Neural cell (in vitro differentiated cells): ENCODE results near the gene ZNF407. TPM values are rescaled to one million over a fixed set of nuclear protein-coding genes. Genes with fewer than 3 reads are reported as not detected.

Experiments
- H2AFZ ChIP-seq: fragments of 200-600, 300-800 bp; sonication (generic), shearing (Covaris generic); 2 replicates; pipeline ENCODE4 v1.6.0; 2014; ENCODE audit warnings: low read depth, mild to moderate bottlenecking, antibody characterized with exemption, low read length, moderate library complexity
- H3F3A ChIP-seq: fragments of 200-600 bp; shearing (Covaris generic); 2 replicates; pipeline ENCODE4 v1.6.1; 2016; ENCODE audit warnings: mild to moderate bottlenecking, moderate library complexity, mixed read lengths, antibody characterized with exemption, low read length; ENCODE audit not compliant: insufficient read depth, poor library complexity, severe bottlenecking
- H3K27ac ChIP-seq: fragments of 200-600, 300-800 bp; sonication (generic), shearing (Covaris generic); 2 replicates; pipeline ENCODE4 v1.5.1; 2014; ENCODE audit warnings: mild to moderate bottlenecking, low read length, moderate library complexity
- H3K27me3 ChIP-seq: fragments of 300-800, 200-600 bp; sonication (generic), shearing (Covaris generic); 2 replicates; pipeline ENCODE4 v1.6.0; 2014; ENCODE audit warnings: mild to moderate bottlenecking, low read depth, low read length, moderate library complexity; ENCODE audit not compliant: insufficient read depth
- H3K36me3 ChIP-seq: fragments of 300-800, 200-600 bp; sonication (generic), shearing (Covaris generic); 2 replicates; pipeline ENCODE4 v1.5.1; 2014; ENCODE audit warnings: mild to moderate bottlenecking, antibody characterized with exemption, low read length, moderate library complexity; ENCODE audit not compliant: insufficient read depth
- H3K4me2 ChIP-seq: fragments of 300-800, 200-600 bp; sonication (generic), shearing (Covaris generic); 2 replicates; pipeline ENCODE4 v1.6.0; 2014; ENCODE audit warnings: mild to moderate bottlenecking, low read length
- H3K4me3 ChIP-seq: fragments of 300-800, 200-600 bp; sonication (generic), shearing (Covaris generic); 2 replicates; pipeline ENCODE4 v1.5.1; 2014; ENCODE audit warnings: mild to moderate bottlenecking, low read length, moderate library complexity
- H3K79me2 ChIP-seq: fragments of 200-600 bp; shearing (Covaris generic); replicated peaks from 2 replicates; pipeline ENCODE4 v1.6.0; 2014; ENCODE audit warnings: mild to moderate bottlenecking, low read length, moderate library complexity; ENCODE audit not compliant: insufficient read depth
- H3K9ac ChIP-seq: fragments of 300-800, 200-600 bp; sonication (generic), shearing (Covaris generic); 2 replicates; pipeline ENCODE4 v1.6.1; 2016; ENCODE audit warnings: mild to moderate bottlenecking, low read length, mixed read lengths
- H3K9me2 ChIP-seq: fragments of 200-600 bp; shearing (Covaris generic); 2 replicates; pipeline ENCODE4 v1.6.1; 2016; ENCODE audit warnings: mild to moderate bottlenecking, low read length, mixed read lengths; ENCODE audit not compliant: insufficient read depth
- H3K9me3 ChIP-seq: fragments of 200-600, 300-800 bp; sonication (generic), shearing (Covaris generic); 2 replicates; pipeline ENCODE4 v1.6.1; 2016; ENCODE audit warnings: mild to moderate bottlenecking, mixed run types, low read length, moderate library complexity, mixed read lengths
- H4K20me1 ChIP-seq: fragments of 200-600 bp; shearing (Covaris generic); 2 replicates; pipeline ENCODE4 v1.6.1; 2016; ENCODE audit warnings: mild to moderate bottlenecking, mixed run types; ENCODE audit not compliant: insufficient read depth
- CTCF ChIP-seq: fragments of 450-650 bp; IDR thresholded peaks from 2 replicates; pipeline ENCODE4 v1.5.1; 2014; ENCODE audit warnings: antibody characterized with exemption, mild to moderate bottlenecking, moderate library complexity; ENCODE audit not compliant: poor library complexity, severe bottlenecking
- EP300 ChIP-seq: fragments of 450-650 bp; conservative IDR thresholded peaks from 2 replicates; pipeline ENCODE4 v1.6.1; 2014; ENCODE audit warnings: antibody characterized with exemption, mild to moderate bottlenecking, moderate library complexity; ENCODE audit not compliant: poor library complexity, severe bottlenecking
- EZH2 ChIP-seq: fragments of 200-600, 300-800 bp; shearing (Covaris generic), sonication (generic); IDR thresholded peaks from 2 replicates; pipeline ENCODE4 v1.6.1; 2014; ENCODE audit warnings: antibody characterized with exemption, low read length, borderline replicate concordance, mild to moderate bottlenecking; ENCODE audit not compliant: insufficient read depth, poor library complexity, severe bottlenecking
- MXI1 ChIP-seq: fragments of 450-650 bp; conservative IDR thresholded peaks from 2 replicates; pipeline ENCODE4 v1.6.1; 2014; ENCODE audit warnings: antibody characterized with exemption, mild to moderate bottlenecking; ENCODE audit not compliant: poor library complexity, severe bottlenecking
- POLR2AphosphoS5 ChIP-seq: IDR thresholded peaks from 2 replicates; pipeline ENCODE4 v1.6.1; 2012
- RAD21 ChIP-seq: fragments of 450-650 bp; conservative IDR thresholded peaks from 2 replicates; pipeline ENCODE4 v1.6.1; 2014; ENCODE audit warnings: antibody characterized with exemption, mild to moderate bottlenecking, moderate library complexity
- REST ChIP-seq: IDR thresholded peaks from 2 replicates; pipeline ENCODE4 v1.6.1; 2012; ENCODE audit warnings: borderline replicate concordance
- TAF1 ChIP-seq: IDR thresholded peaks from 2 replicates; pipeline ENCODE4 v1.6.1; 2012; ENCODE audit warnings: low read depth
- polyA plus RNA-seq: library from polyadenylated mRNA; depleted of rRNA; stranded (reverse); fragments of >200 nt; gene quantifications from 2 replicates; pipeline ENCODE4 v1.2.3, GENCODE V29; 2014

The ZNF407 gene
- polyA plus RNA-seq, 1 donor from 2014 or later = 2.9 TPM

- no peak overlapping the region for H2AFZ ChIP-seq
- no peaks in the 10 kb centered on the region for H3K79me2 ChIP-seq
- H3K4me3 ChIP-seq = peak overlapping the region; percentile 17
- H3K27ac ChIP-seq = no peak overlapping the region
- H3K4me2 ChIP-seq = no peak overlapping the region
- no peaks in the 10 kb centered on the region for H3K9me3 ChIP-seq
- H3K9me2 ChIP-seq = no peaks in the 10 kb centered on the region
- no peaks in the 10 kb centered on the region for H3K36me3 ChIP-seq
- TF ChIP-seq REST (no peak), EZH2 (no peak), TAF1 (no peak), POLR2AphosphoS5 (no peak), MXI1 (no peak), CTCF (no peak), RAD21 (no peak), EP300 (no peak)
- no peak overlapping the region for H3K9ac ChIP-seq
- H4K20me1 ChIP-seq = no peaks in the 10 kb centered on the region
- H3K27me3 ChIP-seq = no peaks in the 10 kb centered on the region
- H3F3A ChIP-seq = no peaks in the 10 kb centered on the region
Measured at GRCh38 chr18:74733598-74733997, 135.9 kb downstream of the ZNF407 start.

- Histone ChIP-seq H4K20me1 (no peaks in the 10 kb centered on the region), H3K36me3 (no peaks in the 10 kb centered on the region), H3K27ac (no peak overlapping the region), H2AFZ (no peak overlapping the region), H3K4me2 (no peak overlapping the region), H3K9me3 (no peaks in the 10 kb centered on the region), H3K27me3 (no peaks in the 10 kb centered on the region), H3K9me2 (no peaks in the 10 kb centered on the region), H3K9ac (no peak overlapping the region), H3K4me3 (peak overlapping the region; percentile 17), H3F3A (no peaks in the 10 kb centered on the region), H3K79me2 (no peaks in the 10 kb centered on the region)
- TF ChIP-seq CTCF (no peak), REST (no peak), MXI1 (no peak), POLR2AphosphoS5 (no peak), EZH2 (no peak)
Measured at GRCh38 chr18:74734013-74734444, 136.4 kb downstream of the ZNF407 start.
